Measurements from ENCODE around the gene ZBTB38. TPM values are rescaled to one million over a fixed set of nuclear protein-coding genes. Genes with fewer than 3 reads are reported as not detected.

Gene ZBTB38
- total and polyA plus RNA-seq, 2 of the 13 experiments (the other 11 are each of a cell fraction or from before 2014, with no cell fraction given): 26.8 to 51.7 TPM

DNA sequence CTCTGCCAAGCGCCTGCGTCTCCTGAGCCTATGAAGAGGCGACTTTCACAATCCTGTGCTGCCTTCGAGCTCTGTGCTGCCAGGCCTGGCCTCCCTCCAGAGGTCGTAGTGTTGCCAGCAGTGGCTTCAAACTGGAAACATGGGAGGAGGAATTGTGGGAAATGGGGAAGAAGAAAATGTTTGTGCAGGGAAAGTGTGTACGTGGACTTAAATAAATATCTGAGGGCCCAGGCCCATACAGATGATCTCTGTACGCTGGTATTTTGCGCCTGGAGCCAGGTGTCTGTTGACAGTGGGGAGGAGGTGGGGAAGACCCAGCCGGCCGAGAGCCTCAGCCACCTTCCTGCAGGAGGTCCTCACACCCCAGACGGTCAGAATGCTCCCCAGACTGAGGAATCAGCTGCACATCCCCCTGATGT is 44.6 kb downstream of the ZBTB38 start (continued):
- TF ChIP-seq, protein P1, sequence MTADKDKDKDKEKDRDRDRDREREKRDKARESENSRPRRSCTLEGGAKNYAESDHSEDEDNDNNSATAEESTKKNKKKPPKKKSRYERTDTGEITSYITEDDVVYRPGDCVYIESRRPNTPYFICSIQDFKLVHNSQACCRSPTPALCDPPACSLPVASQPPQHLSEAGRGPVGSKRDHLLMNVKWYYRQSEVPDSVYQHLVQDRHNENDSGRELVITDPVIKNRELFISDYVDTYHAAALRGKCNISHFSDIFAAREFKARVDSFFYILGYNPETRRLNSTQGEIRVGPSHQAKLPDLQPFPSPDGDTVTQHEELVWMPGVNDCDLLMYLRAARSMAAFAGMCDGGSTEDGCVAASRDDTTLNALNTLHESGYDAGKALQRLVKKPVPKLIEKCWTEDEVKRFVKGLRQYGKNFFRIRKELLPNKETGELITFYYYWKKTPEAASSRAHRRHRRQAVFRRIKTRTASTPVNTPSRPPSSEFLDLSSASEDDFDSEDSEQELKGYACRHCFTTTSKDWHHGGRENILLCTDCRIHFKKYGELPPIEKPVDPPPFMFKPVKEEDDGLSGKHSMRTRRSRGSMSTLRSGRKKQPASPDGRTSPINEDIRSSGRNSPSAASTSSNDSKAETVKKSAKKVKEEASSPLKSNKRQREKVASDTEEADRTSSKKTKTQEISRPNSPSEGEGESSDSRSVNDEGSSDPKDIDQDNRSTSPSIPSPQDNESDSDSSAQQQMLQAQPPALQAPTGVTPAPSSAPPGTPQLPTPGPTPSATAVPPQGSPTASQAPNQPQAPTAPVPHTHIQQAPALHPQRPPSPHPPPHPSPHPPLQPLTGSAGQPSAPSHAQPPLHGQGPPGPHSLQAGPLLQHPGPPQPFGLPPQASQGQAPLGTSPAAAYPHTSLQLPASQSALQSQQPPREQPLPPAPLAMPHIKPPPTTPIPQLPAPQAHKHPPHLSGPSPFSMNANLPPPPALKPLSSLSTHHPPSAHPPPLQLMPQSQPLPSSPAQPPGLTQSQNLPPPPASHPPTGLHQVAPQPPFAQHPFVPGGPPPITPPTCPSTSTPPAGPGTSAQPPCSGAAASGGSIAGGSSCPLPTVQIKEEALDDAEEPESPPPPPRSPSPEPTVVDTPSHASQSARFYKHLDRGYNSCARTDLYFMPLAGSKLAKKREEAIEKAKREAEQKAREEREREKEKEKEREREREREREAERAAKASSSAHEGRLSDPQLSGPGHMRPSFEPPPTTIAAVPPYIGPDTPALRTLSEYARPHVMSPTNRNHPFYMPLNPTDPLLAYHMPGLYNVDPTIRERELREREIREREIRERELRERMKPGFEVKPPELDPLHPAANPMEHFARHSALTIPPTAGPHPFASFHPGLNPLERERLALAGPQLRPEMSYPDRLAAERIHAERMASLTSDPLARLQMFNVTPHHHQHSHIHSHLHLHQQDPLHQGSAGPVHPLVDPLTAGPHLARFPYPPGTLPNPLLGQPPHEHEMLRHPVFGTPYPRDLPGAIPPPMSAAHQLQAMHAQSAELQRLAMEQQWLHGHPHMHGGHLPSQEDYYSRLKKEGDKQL (CRISPR knock-in tag; IDR thresholded peaks at IDR 0.05; ENCODE audit: low read depth): 0 out of 2 replicates have a peak, but pooled peaks have one; percentile 25
- TF ChIP-seq, protein P2, sequence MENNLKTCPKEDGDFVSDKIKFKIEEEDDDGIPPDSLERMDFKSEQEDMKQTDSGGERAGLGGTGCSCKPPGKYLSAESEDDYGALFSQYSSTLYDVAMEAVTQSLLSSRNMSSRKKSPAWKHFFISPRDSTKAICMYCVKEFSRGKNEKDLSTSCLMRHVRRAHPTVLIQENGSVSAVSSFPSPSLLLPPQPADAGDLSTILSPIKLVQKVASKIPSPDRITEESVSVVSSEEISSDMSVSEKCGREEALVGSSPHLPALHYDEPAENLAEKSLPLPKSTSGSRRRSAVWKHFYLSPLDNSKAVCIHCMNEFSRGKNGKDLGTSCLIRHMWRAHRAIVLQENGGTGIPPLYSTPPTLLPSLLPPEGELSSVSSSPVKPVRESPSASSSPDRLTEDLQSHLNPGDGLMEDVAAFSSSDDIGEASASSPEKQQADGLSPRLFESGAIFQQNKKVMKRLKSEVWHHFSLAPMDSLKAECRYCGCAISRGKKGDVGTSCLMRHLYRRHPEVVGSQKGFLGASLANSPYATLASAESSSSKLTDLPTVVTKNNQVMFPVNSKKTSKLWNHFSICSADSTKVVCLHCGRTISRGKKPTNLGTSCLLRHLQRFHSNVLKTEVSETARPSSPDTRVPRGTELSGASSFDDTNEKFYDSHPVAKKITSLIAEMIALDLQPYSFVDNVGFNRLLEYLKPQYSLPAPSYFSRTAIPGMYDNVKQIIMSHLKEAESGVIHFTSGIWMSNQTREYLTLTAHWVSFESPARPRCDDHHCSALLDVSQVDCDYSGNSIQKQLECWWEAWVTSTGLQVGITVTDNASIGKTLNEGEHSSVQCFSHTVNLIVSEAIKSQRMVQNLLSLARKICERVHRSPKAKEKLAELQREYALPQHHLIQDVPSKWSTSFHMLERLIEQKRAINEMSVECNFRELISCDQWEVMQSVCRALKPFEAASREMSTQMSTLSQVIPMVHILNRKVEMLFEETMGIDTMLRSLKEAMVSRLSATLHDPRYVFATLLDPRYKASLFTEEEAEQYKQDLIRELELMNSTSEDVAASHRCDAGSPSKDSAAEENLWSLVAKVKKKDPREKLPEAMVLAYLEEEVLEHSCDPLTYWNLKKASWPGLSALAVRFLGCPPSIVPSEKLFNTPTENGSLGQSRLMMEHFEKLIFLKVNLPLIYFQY (CRISPR knock-in tag; IDR thresholded peaks at IDR 0.05; ENCODE audit: borderline replicate concordance): no peak
- TF ChIP-seq ZNF282 (IDR thresholded peaks at IDR 0.05; ENCODE audit: partially characterized antibody): no peak
- TF ChIP-seq ZNF432 (CRISPR knock-in tag; IDR thresholded peaks at IDR 0.05; ENCODE audit: borderline replicate concordance): no peak
- TF ChIP-seq TARDBP (CRISPR knock-in tag; IDR thresholded peaks at IDR 0.05): peak; percentile 68
- peak; percentile 82 for TF ChIP-seq TEAD3 (CRISPR knock-in tag; optimal IDR thresholded peaks at IDR 0.05; ENCODE audit: borderline replicate concordance)
- TF ChIP-seq ZSCAN20 (CRISPR knock-in tag; IDR thresholded peaks at IDR 0.05; ENCODE audit: borderline replicate concordance): no peak
- peak; percentile 91 for TF ChIP-seq ZMYM4 (CRISPR knock-in tag; IDR thresholded peaks at IDR 0.05)
- no peak for TF ChIP-seq ZNF180 (CRISPR knock-in tag; IDR thresholded peaks at IDR 0.05; ENCODE audit: borderline replicate concordance, low read depth)
- no peak for TF ChIP-seq ZNF367 (CRISPR knock-in tag; IDR thresholded peaks at IDR 0.05; ENCODE audit: borderline replicate concordance)
- no peak for TF ChIP-seq ZNF766 (CRISPR knock-in tag; IDR thresholded peaks at IDR 0.05; ENCODE audit: borderline replicate concordance)
- TF ChIP-seq, protein P3, sequence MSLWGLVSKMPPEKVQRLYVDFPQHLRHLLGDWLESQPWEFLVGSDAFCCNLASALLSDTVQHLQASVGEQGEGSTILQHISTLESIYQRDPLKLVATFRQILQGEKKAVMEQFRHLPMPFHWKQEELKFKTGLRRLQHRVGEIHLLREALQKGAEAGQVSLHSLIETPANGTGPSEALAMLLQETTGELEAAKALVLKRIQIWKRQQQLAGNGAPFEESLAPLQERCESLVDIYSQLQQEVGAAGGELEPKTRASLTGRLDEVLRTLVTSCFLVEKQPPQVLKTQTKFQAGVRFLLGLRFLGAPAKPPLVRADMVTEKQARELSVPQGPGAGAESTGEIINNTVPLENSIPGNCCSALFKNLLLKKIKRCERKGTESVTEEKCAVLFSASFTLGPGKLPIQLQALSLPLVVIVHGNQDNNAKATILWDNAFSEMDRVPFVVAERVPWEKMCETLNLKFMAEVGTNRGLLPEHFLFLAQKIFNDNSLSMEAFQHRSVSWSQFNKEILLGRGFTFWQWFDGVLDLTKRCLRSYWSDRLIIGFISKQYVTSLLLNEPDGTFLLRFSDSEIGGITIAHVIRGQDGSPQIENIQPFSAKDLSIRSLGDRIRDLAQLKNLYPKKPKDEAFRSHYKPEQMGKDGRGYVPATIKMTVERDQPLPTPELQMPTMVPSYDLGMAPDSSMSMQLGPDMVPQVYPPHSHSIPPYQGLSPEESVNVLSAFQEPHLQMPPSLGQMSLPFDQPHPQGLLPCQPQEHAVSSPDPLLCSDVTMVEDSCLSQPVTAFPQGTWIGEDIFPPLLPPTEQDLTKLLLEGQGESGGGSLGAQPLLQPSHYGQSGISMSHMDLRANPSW (CRISPR knock-in tag; IDR thresholded peaks at IDR 0.05; ENCODE audit: borderline replicate concordance): no peak
- TF ChIP-seq TP53 (CRISPR knock-in tag; conservative IDR thresholded peaks at IDR 0.05): no peak
- TF ChIP-seq SMYD3 (CRISPR knock-in tag; IDR thresholded peaks at IDR 0.05): no peak
- no peak for TF ChIP-seq ZNF724P (CRISPR knock-in tag; IDR thresholded peaks at IDR 0.05; ENCODE audit: borderline replicate concordance)
- peak; percentile 78; the same call in 1 of the 2 replicates for TF ChIP-seq YEATS2 (CRISPR knock-in tag; IDR thresholded peaks at IDR 0.05; ENCODE audit: borderline replicate concordance)
- TF ChIP-seq ZBTB42 (CRISPR knock-in tag; IDR thresholded peaks at IDR 0.05): no peak
- TF ChIP-seq ATM (IDR thresholded peaks at IDR 0.05; ENCODE audit: borderline replicate concordance): no peak
- no peak for TF ChIP-seq MAF1 (CRISPR knock-in tag; IDR thresholded peaks at IDR 0.05; ENCODE audit: borderline replicate concordance)

All from HepG2 (cell line).